Upper lobe of left lung (tissue), 4 donors: ENCODE data around the gene SDCCAG8.

ENCODE experiments used
- EP300 ChIP-seq, 4 donors: sonication (generic); formaldehyde crosslinking; IDR thresholded peaks; one replicate each; pipeline ENCODE4 v1.5.1; 2017; ENCODE audit warnings: antibody characterized with exemption in 4 of 4, control low read depth in 2 of 4
- POLR2A ChIP-seq, 4 donors: fragments of 450-650 bp; IDR thresholded peaks; one replicate each; pipeline ENCODE4 v1.5.1; 2016 to 2017; ENCODE audit warnings: antibody characterized with exemption in 4 of 4, mild to moderate bottlenecking in 2 of 4
- POLR2AphosphoS5 ChIP-seq, 2 donors: sonication (generic); formaldehyde crosslinking; IDR thresholded peaks; one replicate each; pipeline ENCODE4 v1.5.1; 2017; ENCODE audit warnings: antibody characterized with exemption in 2 of 2
- TF ChIP-seq, protein P1 (sequence below), 6 experiments: fragments of 450-650 bp in 4 of 6; fragments of 200-600 bp in 2 of 6; sonication (generic) in 2 of 6; IDR thresholded peaks; one replicate each; pipeline ENCODE4 v1.5.1; 2016 to 2019; ENCODE audit warnings: antibody characterized with exemption in 6 of 6

DNA sequence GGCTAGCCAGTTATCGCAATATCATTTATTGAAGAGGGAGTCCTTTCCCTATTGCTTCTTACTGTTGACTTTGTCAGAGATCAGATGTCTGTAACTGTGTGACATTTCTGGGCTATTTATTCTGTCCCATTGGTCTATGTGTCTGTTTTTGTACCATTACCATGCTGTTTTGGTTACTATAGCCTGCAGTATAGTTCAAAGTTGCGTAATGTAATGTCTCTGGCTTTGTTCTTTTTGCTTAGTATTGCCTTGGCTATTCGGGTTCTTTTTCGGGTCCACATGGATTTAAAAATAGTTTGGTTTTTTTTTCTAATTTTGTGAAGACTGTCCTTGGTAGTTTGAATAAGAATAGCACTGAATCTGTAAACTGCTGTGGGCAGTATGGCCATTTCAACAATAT, 273.7 kb downstream of the SDCCAG8 start:
- TF ChIP-seq, protein P1, sequence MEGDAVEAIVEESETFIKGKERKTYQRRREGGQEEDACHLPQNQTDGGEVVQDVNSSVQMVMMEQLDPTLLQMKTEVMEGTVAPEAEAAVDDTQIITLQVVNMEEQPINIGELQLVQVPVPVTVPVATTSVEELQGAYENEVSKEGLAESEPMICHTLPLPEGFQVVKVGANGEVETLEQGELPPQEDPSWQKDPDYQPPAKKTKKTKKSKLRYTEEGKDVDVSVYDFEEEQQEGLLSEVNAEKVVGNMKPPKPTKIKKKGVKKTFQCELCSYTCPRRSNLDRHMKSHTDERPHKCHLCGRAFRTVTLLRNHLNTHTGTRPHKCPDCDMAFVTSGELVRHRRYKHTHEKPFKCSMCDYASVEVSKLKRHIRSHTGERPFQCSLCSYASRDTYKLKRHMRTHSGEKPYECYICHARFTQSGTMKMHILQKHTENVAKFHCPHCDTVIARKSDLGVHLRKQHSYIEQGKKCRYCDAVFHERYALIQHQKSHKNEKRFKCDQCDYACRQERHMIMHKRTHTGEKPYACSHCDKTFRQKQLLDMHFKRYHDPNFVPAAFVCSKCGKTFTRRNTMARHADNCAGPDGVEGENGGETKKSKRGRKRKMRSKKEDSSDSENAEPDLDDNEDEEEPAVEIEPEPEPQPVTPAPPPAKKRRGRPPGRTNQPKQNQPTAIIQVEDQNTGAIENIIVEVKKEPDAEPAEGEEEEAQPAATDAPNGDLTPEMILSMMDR (IDR thresholded peaks at IDR 0.05) = no peak
- TF ChIP-seq EP300 (IDR thresholded peaks at IDR 0.05) = no peak
- TF ChIP-seq POLR2A (IDR thresholded peaks at IDR 0.05) = no peak
- no peak for TF ChIP-seq POLR2AphosphoS5 (IDR thresholded peaks at IDR 0.05)
